Karpas-422 (cell line): ENCODE data around the gene CCDC9. TPM values are rescaled to one million over a fixed set of nuclear protein-coding genes. Genes with fewer than 3 reads are reported as not detected.
A peak's percentile ranks its signal among the peaks of the same experiment; 100 is the strongest.

Experiments
- DNase-seq: peaks from one replicate; pipeline ENCODE4 v3.0.0-alpha.2; 2015
- H2AFZ ChIP-seq: fragments of 200-600 bp; sonication (generic); 2 replicates; pipeline ENCODE4 v1.6.1; 2014; ENCODE audit warnings: antibody characterized with exemption, low read length, mixed read lengths
- H3K27ac ChIP-seq: fragments of 200-600 bp; sonication (generic); 2 replicates; pipeline ENCODE4 v1.5.1; 2014; ENCODE audit warnings: mild to moderate bottlenecking, low read length, moderate library complexity
- H3K27me3 ChIP-seq: fragments of 200-600 bp; sonication (generic); 2 replicates; pipeline ENCODE4 v1.6.1; 2014; ENCODE audit warnings: low read length, mixed read lengths
- H3K36me3 ChIP-seq: fragments of 200-600 bp; sonication (generic); 2 replicates; pipeline ENCODE4 v1.6.1; 2014; ENCODE audit warnings: low read length, mixed read lengths; ENCODE audit not compliant: insufficient read depth
- H3K4me1 ChIP-seq: fragments of 200-600 bp; sonication (generic); 2 replicates; pipeline ENCODE4 v1.6.1; 2014; ENCODE audit warnings: mild to moderate bottlenecking, low read length, mixed read lengths
- H3K4me2 ChIP-seq: fragments of 200-600 bp; sonication (generic); 2 replicates; pipeline ENCODE4 v1.6.1; 2014; ENCODE audit warnings: low read length, low read depth, mild to moderate bottlenecking; ENCODE audit not compliant: poor library complexity, severe bottlenecking
- H3K4me3 ChIP-seq: fragments of 200-600 bp; sonication (generic); 2 replicates; pipeline ENCODE4 v1.5.1; 2014; ENCODE audit warnings: mild to moderate bottlenecking, antibody characterized with exemption, low read length, mixed read lengths
- H3K79me2 ChIP-seq: fragments of 200-600 bp; sonication (generic); 2 replicates; pipeline ENCODE4 v1.6.1; 2014; ENCODE audit warnings: mild to moderate bottlenecking, low read length, mixed read lengths
- H3K9ac ChIP-seq: fragments of 200-600 bp; sonication (generic); 2 replicates; pipeline ENCODE4 v1.6.0; 2014; ENCODE audit warnings: low read length
- H3K9me2 ChIP-seq: fragments of 200-600 bp; sonication (generic), shearing (Covaris generic); replicated peaks from 2 replicates; pipeline ENCODE4 v1.6.0; 2014; ENCODE audit warnings: mild to moderate bottlenecking, low read length, moderate library complexity; ENCODE audit not compliant: insufficient read depth
- H3K9me3 ChIP-seq: fragments of 300-700, 200-600 bp; sonication (generic); 2 replicates; pipeline ENCODE4 v1.6.1; 2014; ENCODE audit warnings: low read length, mixed read lengths
- H4K20me1 ChIP-seq: fragments of 200-600 bp; sonication (generic); 2 replicates; pipeline ENCODE4 v1.6.1; 2014; ENCODE audit warnings: mild to moderate bottlenecking, antibody characterized with exemption, low read length, low read depth; ENCODE audit not compliant: insufficient read depth
- total RNA-seq: library from RNA; depleted of rRNA; stranded (reverse); fragments of >200 nt; shearing (Covaris generic); gene quantifications from 2 replicates; pipeline ENCODE4 v1.2.3, GENCODE V29; 2014; ENCODE audit warnings: low replicate concordance

CCDC9 gene
- total RNA-seq, 1 experiment from 2014 or later = 2.2 TPM

DNA sequence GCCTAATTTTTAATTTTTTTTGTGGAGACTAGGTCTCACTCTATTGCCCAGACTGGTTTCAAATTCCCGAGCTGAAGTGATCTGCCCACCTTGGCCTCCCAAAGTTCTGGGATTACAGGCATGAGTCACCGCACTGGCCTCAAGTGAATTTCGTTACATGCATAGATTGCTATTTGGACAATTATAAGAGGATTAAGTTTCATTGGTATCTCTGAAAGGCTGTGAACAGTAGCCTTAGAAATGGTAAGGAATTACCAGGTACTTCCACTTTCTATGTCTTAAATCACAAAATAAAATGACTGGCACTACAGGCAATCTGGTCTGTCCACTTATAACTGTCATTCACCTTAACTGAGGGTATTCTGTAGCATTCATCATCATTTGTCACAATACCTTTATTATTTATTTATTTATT, 2.9 kb upstream of the CCDC9 start:
- peaks cover 16% of the 10 kb centered on the region for H3K4me1 ChIP-seq
- no peak for DNase-seq
- H3K9me3 ChIP-seq = no peaks in the 10 kb centered on the region
- H3K27ac ChIP-seq = no peak overlapping the region
- no peaks in the 10 kb centered on the region for H3K27me3 ChIP-seq
- no peak overlapping the region for H3K4me3 ChIP-seq
- H3K79me2 ChIP-seq = peaks cover 11% of the 10 kb centered on the region
- no peaks in the 10 kb centered on the region for H3K36me3 ChIP-seq
- 0 out of 2 replicates have a peak, but pooled peaks cover 4% of the 10 kb centered on the region for H4K20me1 ChIP-seq
- no peaks in the 10 kb centered on the region for H3K9me2 ChIP-seq
- H3K4me2 ChIP-seq = no peak overlapping the region
- H2AFZ ChIP-seq = no peak overlapping the region
- H3K9ac ChIP-seq = no peak overlapping the region

- Histone ChIP-seq H3K79me2 (peaks cover 14% of the 10 kb centered on the region), H2AFZ (no peak overlapping the region), H3K4me2 (no peak overlapping the region), H3K4me3 (no peak overlapping the region), H3K9me3 (no peaks in the 10 kb centered on the region), H3K4me1 (peaks cover 16% of the 10 kb centered on the region), H3K27me3 (no peaks in the 10 kb centered on the region), H3K9ac (no peak overlapping the region), H3K9me2 (no peaks in the 10 kb centered on the region), H4K20me1 (0 out of 2 replicates have a peak, but pooled peaks cover 4% of the 10 kb centered on the region), H3K36me3 (no peaks in the 10 kb centered on the region), H3K27ac (no peak overlapping the region)
- DNase-seq = no peak
These were observed 2.4 kb upstream of the CCDC9 start for GRCh38 chr19:47253970-47254369.

DNA sequence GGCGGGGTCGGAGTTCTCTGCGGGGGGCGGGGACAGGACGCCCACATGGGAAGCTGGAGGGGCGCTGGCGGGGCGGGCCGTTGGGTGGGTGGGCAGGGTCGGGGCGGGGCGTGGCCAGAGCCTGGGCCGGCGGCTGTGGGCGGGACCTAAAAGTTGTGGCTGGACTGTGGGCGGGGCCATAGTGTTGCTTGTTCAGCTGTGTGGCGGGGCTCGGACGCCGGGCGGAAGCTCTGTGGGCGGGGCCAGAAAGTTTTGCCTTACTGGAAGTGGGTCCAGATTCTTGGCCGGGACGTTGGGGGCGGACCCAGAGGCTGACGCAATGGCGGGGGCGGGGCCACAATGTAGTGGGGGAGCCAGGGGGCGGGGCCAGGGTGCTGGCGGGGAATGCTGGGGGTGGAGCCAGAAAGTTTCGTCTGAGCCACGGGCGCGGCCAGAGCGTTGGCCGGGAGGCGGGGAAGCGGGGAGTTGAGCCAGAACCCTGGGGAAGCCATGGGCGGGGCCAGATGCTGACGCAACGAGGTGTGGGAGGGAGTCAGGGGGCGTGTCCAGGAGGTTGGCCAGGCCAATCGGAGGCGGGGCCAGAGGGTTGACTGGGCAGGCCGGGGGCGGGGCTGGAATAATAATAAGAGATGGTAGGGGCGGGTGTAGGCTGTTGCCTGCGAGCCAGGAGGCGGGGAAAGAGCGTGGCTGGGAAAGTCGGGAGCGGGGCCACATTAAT, 527 bp downstream of the CCDC9 start:
- H3K79me2 ChIP-seq = peaks cover 14% of the 10 kb centered on the region
- H3K36me3 ChIP-seq = no peaks in the 10 kb centered on the region
- DNase-seq = peak; percentile 100
- no peaks in the 10 kb centered on the region for H3K27me3 ChIP-seq
- H3K4me3 ChIP-seq = peak overlapping the region; percentile 74
- H4K20me1 ChIP-seq = 0 out of 2 replicates have a peak, but pooled peaks cover 4% of the 10 kb centered on the region
- peak overlapping the region; percentile 83 for H3K4me2 ChIP-seq
- peak overlapping the region; percentile 77 for H3K9ac ChIP-seq
- no peak overlapping the region for H3K27ac ChIP-seq
- no peak overlapping the region for H2AFZ ChIP-seq
- H3K4me1 ChIP-seq = peaks cover 16% of the 10 kb centered on the region
- no peaks in the 10 kb centered on the region for H3K9me3 ChIP-seq
- H3K9me2 ChIP-seq = no peaks in the 10 kb centered on the region

GRCh38 chr19:47257411-47258169, 1.3 kb downstream of the CCDC9 start:
- Histone ChIP-seq H3K27me3 (no peaks in the 10 kb centered on the region), H3K9me2 (no peaks in the 10 kb centered on the region), H3K4me3 (peak overlapping the region; percentile 74), H3K4me1 (peaks cover 16% of the 10 kb centered on the region), H3K79me2 (peaks cover 14% of the 10 kb centered on the region), H3K27ac (no peak overlapping the region; the same call in 1 of the 2 replicates), H3K36me3 (no peaks in the 10 kb centered on the region), H3K4me2 (peak overlapping the region; percentile 83), H3K9ac (peak overlapping the region; percentile 70), H2AFZ (0 out of 2 replicates have a peak overlapping the region, but pooled peaks have one; percentile 10), H3K9me3 (no peaks in the 10 kb centered on the region), H4K20me1 (0 out of 2 replicates have a peak, but pooled peaks cover 4% of the 10 kb centered on the region)
- no peak for DNase-seq

GRCh38 chr19:47258434-47258833, 2.1 kb downstream of the CCDC9 start:
- Histone ChIP-seq H3K9ac (peak overlapping the region; percentile 70; the same call in 1 of the 2 replicates), H3K27me3 (no peaks in the 10 kb centered on the region), H3K36me3 (no peaks in the 10 kb centered on the region), H3K27ac (no peak overlapping the region), H3K4me2 (peak overlapping the region; percentile 83), H3K4me1 (peaks cover 16% of the 10 kb centered on the region), H3K9me2 (no peaks in the 10 kb centered on the region), H3K4me3 (0 out of 2 replicates have a peak overlapping the region, but pooled peaks have one; percentile 74), H3K9me3 (no peaks in the 10 kb centered on the region), H2AFZ (no peak overlapping the region), H3K79me2 (peaks cover 14% of the 10 kb centered on the region), H4K20me1 (0 out of 2 replicates have a peak, but pooled peaks cover 4% of the 10 kb centered on the region)
- no peak for DNase-seq

DNA sequence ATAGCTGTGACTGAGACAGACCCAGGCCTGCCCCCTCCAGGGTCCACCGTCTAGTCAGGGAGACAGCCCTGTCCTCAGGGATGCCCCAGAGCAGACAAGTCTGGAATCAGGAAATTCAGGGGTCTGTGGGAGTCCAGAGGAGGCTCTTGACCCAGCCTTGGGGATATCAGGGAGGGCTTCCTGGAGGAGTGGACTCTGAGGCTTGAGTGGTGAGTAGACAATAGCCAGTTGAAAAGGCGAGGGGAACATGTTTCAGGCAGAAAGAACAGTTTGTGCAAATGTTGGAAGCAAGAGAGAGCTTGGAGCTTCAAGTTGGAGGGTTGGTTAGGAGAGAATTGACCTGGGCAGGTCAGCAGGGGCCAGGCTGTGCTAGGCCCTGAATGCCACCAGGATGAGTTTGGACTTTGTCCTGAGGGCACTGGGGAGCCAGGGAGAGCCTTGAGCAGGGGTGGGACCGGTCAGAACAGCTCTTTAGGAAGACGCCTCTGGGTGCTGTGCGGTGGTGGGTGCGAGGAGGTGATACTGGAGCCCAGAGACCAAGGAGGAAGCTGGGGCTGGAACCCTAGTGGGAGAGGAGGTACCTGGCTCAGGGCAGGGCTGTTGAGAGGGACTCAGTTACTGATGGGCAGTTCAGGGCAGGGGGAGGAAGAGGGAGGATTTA, 2.7 kb downstream of the CCDC9 start:
- Histone ChIP-seq H3K9me3 (no peaks in the 10 kb centered on the region), H3K4me2 (no peak overlapping the region), H3K9me2 (no peaks in the 10 kb centered on the region), H3K4me1 (peaks cover 16% of the 10 kb centered on the region), H3K9ac (no peak overlapping the region), H4K20me1 (0 out of 2 replicates have a peak, but pooled peaks cover 4% of the 10 kb centered on the region), H3K36me3 (no peaks in the 10 kb centered on the region), H2AFZ (no peak overlapping the region), H3K27ac (no peak overlapping the region), H3K4me3 (no peak overlapping the region), H3K27me3 (no peaks in the 10 kb centered on the region), H3K79me2 (peaks cover 14% of the 10 kb centered on the region)
- DNase-seq = no peak

- Histone ChIP-seq H3K4me1 (peaks cover 16% of the 10 kb centered on the region), H2AFZ (no peak overlapping the region), H3K4me3 (no peak overlapping the region), H3K36me3 (no peaks in the 10 kb centered on the region), H3K27ac (no peak overlapping the region), H3K79me2 (peaks cover 14% of the 10 kb centered on the region), H3K27me3 (no peaks in the 10 kb centered on the region), H3K4me2 (no peak overlapping the region), H3K9me2 (no peaks in the 10 kb centered on the region), H4K20me1 (0 out of 2 replicates have a peak, but pooled peaks cover 4% of the 10 kb centered on the region), H3K9me3 (no peaks in the 10 kb centered on the region), H3K9ac (no peak overlapping the region)
- no peak for DNase-seq
These were observed 4.2 kb downstream of the CCDC9 start for GRCh38 chr19:47260476-47260875.
